HCT116 (cell line): ENCODE results near the gene RIN3. TPM values are rescaled to one million over a fixed set of nuclear protein-coding genes. Genes with fewer than 3 reads are reported as not detected.

Experiments
- ATAC-seq: fragments of 200-7000 bp; cut with Tn5 transposase; 2 replicates; pipeline ENCODE4 v1.9.1; 2020; ENCODE audit warnings: mild to moderate bottlenecking, moderate library complexity
- BruUV-seq: library from RNA; stranded (reverse); fragments of 400-500 nt; replicated peaks from 2 replicates; lab custom pipeline; 2021; lab: Mats Ljungman, UMichigan
- CTCF ChIA-PET: fragments of 300-600 bp; sonication (Branson Sonifier 250); formaldehyde crosslinking; loops from one replicate; lab custom pipeline; 2021; ENCODE audit warnings: antibody characterized with exemption; lab: Charles Lee
- POLR2A ChIA-PET: fragments of 300-600, 350-600 bp; sonication (Branson Sonifier 250); formaldehyde crosslinking; loops from one replicate; lab custom pipeline; 2021; ENCODE audit warnings: antibody characterized with exemption; lab: Charles Lee
- RAD21 ChIA-PET, 2 experiments: fragments of 300-600 bp; sonication (Branson Sonifier 250); formaldehyde crosslinking; loops; one replicate each; lab custom pipeline; 2023; ENCODE audit warnings: low total read pairs in 2 of 2; ENCODE audit not compliant: uncharacterized antibody in 2 of 2, unreplicated experiment in 2 of 2, low non-redundant PET in 1 of 2; lab: Charles Lee
- DNase-seq: peaks from one replicate; pipeline ENCODE4 v3.0.0-alpha.2; 2010; ENCODE audit warnings: low read depth, low spot score
- H2AFZ ChIP-seq: fragments of 200-600 bp; shearing (Covaris generic), sonication (generic); 2 replicates; pipeline ENCODE4 v1.6.1; 2017; ENCODE audit warnings: low read depth, mixed run types, mixed read lengths, antibody characterized with exemption, low read length; ENCODE audit not compliant: poor library complexity, severe bottlenecking
- H3K27ac ChIP-seq: 2 replicates; pipeline ENCODE4 v1.5.1; 2012; ENCODE audit warnings: low read depth, low read length
- H3K27me3 ChIP-seq: fragments of 200-600 bp; sonication (generic); 2 replicates; pipeline ENCODE4 v1.6.1; 2016; ENCODE audit warnings: mixed run types, low read length, mixed read lengths; ENCODE audit not compliant: insufficient read depth
- H3K36me3 ChIP-seq, 2 experiments: fragments of 200-500 bp in 1 of 2; fragments of 200-600 bp in 1 of 2; sonication (Bioruptor generic) in 1 of 2; sonication (generic) in 1 of 2; 2 replicates each; pipeline versions ENCODE4 v1.5.1 to v1.6.1; 2014 to 2016; ENCODE audit warnings: low read length in 2 of 2, inconsistent platforms in 1 of 2, mixed read lengths in 1 of 2, mixed run types in 1 of 2; ENCODE audit not compliant: insufficient read depth in 2 of 2, control insufficient read depth in 1 of 2
- H3K4me1 ChIP-seq, 2 experiments: fragments of 200-600 bp in 1 of 2; sonication (generic) in 1 of 2; 2 replicates each; pipeline versions ENCODE4 v1.5.1 to v1.6.1; 2012 to 2017; ENCODE audit warnings: low read length in 2 of 2, inconsistent platforms in 1 of 2, mild to moderate bottlenecking in 1 of 2, mixed read lengths in 1 of 2, mixed run types in 1 of 2, moderate library complexity in 1 of 2; ENCODE audit not compliant: insufficient read depth in 2 of 2, control insufficient read depth in 1 of 2
- H3K4me2 ChIP-seq: fragments of 200-600 bp; sonication (generic); 2 replicates; pipeline ENCODE4 v1.6.1; 2017; ENCODE audit warnings: mixed run types, low read length, mixed read lengths
- H3K4me3 ChIP-seq, 2 experiments: fragments of 200-600 bp in 1 of 2; sonication (generic) in 1 of 2; replicated peaks in 1 of 2; 2 replicates each; pipeline ENCODE4 v1.5.1; 2011 to 2016; ENCODE audit warnings: low read length in 2 of 2, control low read depth in 1 of 2, low read depth in 1 of 2, mild to moderate bottlenecking in 1 of 2, mixed read lengths in 1 of 2, mixed run types in 1 of 2
- H3K79me2 ChIP-seq: fragments of 200-600 bp; sonication (generic); 2 replicates; pipeline ENCODE4 v1.6.1; 2017; ENCODE audit warnings: mild to moderate bottlenecking, mixed run types, low read length, moderate library complexity, mixed read lengths; ENCODE audit not compliant: insufficient read depth
- H3K9ac ChIP-seq: fragments of 200-600 bp; sonication (generic); 2 replicates; pipeline ENCODE4 v1.6.1; 2016; ENCODE audit warnings: low read length, mixed read lengths
- H3K9me2 ChIP-seq: fragments of 200-600 bp; sonication (generic), shearing (Covaris generic); 2 replicates; pipeline ENCODE4 v1.6.1; 2017; ENCODE audit warnings: mixed run types, mild to moderate bottlenecking, moderate library complexity; ENCODE audit not compliant: insufficient read depth
- H3K9me3 ChIP-seq, 2 experiments: fragments of 200-500 bp in 1 of 2; fragments of 200-600 bp in 1 of 2; sonication (Bioruptor generic) in 1 of 2; sonication (generic) in 1 of 2; 2 replicates each; pipeline ENCODE4 v1.6.1; 2014 to 2017; ENCODE audit warnings: low read length in 2 of 2, mixed read lengths in 2 of 2, inconsistent platforms in 1 of 2, low read depth in 1 of 2, mild to moderate bottlenecking in 1 of 2, mixed run types in 1 of 2, moderate library complexity in 1 of 2; ENCODE audit not compliant: control insufficient read depth in 1 of 2, insufficient read depth in 1 of 2
- H4K20me1 ChIP-seq: fragments of 200-600 bp; sonication (generic), shearing (Covaris generic); 2 replicates; pipeline ENCODE4 v1.6.1; 2017; ENCODE audit warnings: mixed run types, mild to moderate bottlenecking, moderate library complexity; ENCODE audit not compliant: insufficient read depth
- CTCF ChIP-seq, 3 experiments: fragments of 200-600 bp in 1 of 3; sonication (generic) in 1 of 3; IDR thresholded peaks in 2 of 3; conservative IDR thresholded peaks in 1 of 3; 2 replicates each; pipeline ENCODE4 v1.5.1; 2012 to 2017; ENCODE audit warnings: low read depth in 2 of 3, low read length in 2 of 3, antibody characterized with exemption in 1 of 3, borderline replicate concordance in 1 of 3, control low read depth in 1 of 3, mild to moderate bottlenecking in 1 of 3, mixed read lengths in 1 of 3, mixed run types in 1 of 3, moderate library complexity in 1 of 3; ENCODE audit not compliant: insufficient read depth in 1 of 3
- RAD21 ChIP-seq: IDR thresholded peaks from 2 replicates; pipeline ENCODE4 v1.6.1; 2012; ENCODE audit warnings: low read depth, mild to moderate bottlenecking
- ZBTB33 ChIP-seq: IDR thresholded peaks from 2 replicates; pipeline ENCODE4 v1.6.1; 2011; ENCODE audit warnings: mild to moderate bottlenecking, low read length, moderate library complexity; ENCODE audit not compliant: insufficient replicate concordance; ENCODE audit errors: extremely low read depth
- intact Hi-C: fragments of 100-400 bp; cut with micrococcal nuclease; formaldehyde crosslinking; loops from 2 replicates; pipeline ENCODE4 v1.10.0; 2022
- total RNA-seq: library from RNA; stranded (reverse); gene quantifications from one replicate; pipeline ENCODE4 v1.2.1, GENCODE V29; 2021; ENCODE audit not compliant: unreplicated experiment

The RIN3 gene
- total RNA-seq, 1 experiment from 2014 or later: 22.2 TPM

- Histone ChIP-seq H3K9ac (no peak overlapping the region), H3K4me3 (no peak overlapping the region), H3K9me3 (no peaks in the 10 kb centered on the region), H3K27ac (no peak overlapping the region), H4K20me1 (no peaks in the 10 kb centered on the region), H3K27me3 (no peaks in the 10 kb centered on the region), H2AFZ (no peak overlapping the region), H3K79me2 (no peaks in the 10 kb centered on the region), H3K4me1 (peaks cover 8 to 18% of the 10 kb centered on the region in 2 experiments; a peak in 3 of 4 replicates), H3K36me3 (peaks cover 2 to 15% of the 10 kb centered on the region in 2 experiments; a peak in 1 of 4 replicates), H3K4me2 (peak overlapping the region; percentile 35), H3K9me2 (no peaks in the 10 kb centered on the region)
- no peak for TF ChIP-seq ZBTB33
- peak; percentile 79 to 92 (median 90) for TF ChIP-seq CTCF (IDR thresholded peaks at IDR 0.05 in 2 of 3, conservative IDR thresholded peaks at IDR 0.05 in 1 of 3; ENCODE audit: borderline replicate concordance in 1 of 3, insufficient read depth in 1 of 3, low read depth in 2 of 3, low read length in 2 of 3)
- TF ChIP-seq RAD21: peak; percentile 85
- CTCF ChIA-PET: interaction anchor here (0.6 to 1.2 kb wide), 3 partner anchors 9 to 518 kb away, joined by 3 to 7 read pairs (median 4); no protein-coding TSS in a partner anchor
- POLR2A ChIA-PET: no interaction called here
- RAD21 ChIA-PET: no interaction called here
- intact Hi-C loops: loop anchor here (5.0 to 10.0 kb wide), 4 partner anchors 96 to 544 kb away; no protein-coding TSS in a partner anchor
- peak; percentile 85 for ATAC-seq
- peak; percentile 26 for DNase-seq
- no TSS peak for BruUV-seq
Observed at GRCh38 chr14:92680781-92681650, 167.4 kb downstream of the RIN3 start.
